GM10266 (cell line): ENCODE data around the gene FGF3.

Source experiments
- DNase-seq: peaks from one replicate; pipeline ENCODE4 v3.0.0; 2012; ENCODE audit errors: extremely low spot score
- CTCF ChIP-seq: IDR thresholded peaks from 2 replicates; pipeline ENCODE4 v1.5.1; 2012; ENCODE audit warnings: mild to moderate bottlenecking, low read depth; ENCODE audit not compliant: control insufficient read depth, insufficient read depth; ENCODE audit errors: missing control alignments

FGF3 gene

DNA sequence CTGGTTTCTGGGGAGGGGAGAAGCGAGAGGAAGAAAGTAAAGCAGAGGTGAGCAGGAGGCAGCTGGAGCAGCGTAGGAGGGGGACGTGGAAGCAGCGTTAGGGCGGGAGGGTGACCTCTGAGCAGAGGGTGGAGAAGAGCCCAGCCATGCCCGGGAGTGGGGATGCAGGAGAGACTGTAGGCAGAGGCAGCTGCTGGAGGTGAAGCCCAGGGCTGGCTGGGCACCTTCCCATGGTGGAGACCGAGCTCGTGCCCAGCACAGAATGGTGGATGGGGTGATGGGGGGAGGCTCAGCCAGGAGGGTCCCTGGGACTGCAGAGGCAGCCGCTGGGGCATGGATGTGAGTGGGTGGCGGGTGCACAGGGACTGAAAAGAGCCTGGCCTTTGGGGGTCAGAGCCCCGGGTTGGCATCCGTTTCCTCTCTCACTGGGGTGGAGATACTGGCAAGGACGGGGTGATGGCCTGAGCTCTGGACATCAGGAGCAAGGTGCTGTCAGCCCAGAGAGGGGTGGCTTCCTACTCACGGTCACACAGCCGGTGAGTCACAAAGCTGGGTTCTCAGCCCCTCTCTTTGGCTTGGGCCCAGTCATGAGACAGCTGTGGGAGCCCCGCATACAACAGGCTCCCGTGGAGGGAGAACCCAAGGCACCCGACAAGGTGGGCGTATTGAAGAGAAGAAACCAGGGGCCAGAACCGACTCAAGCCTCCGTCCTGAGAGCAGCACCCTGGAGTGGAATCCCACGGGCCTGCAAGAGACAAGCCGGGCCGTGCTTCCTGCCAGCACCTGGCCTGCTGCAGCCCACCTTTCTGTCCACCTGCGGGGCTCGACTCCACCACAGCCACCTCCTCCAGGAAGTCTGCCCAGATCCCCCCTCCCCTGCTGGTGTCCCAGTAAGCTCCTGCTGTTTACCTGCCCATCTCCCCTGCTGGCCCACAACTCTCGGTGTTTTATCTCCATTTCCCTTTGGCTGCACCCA, 45.8 kb upstream of the FGF3 start:
- TF ChIP-seq CTCF = no peak
- DNase-seq = no peak

GRCh38 chr11:69863544-69864200, 44.5 kb upstream of the FGF3 start:
- TF ChIP-seq CTCF = no peak
- DNase-seq = no peak

- DNase-seq = no peak
- no peak for TF ChIP-seq CTCF
Measured at GRCh38 chr11:69862797-69863543, 43.8 kb upstream of the FGF3 start.

GRCh38 chr11:69862331-69862771, 43.1 kb upstream of the FGF3 start:
- DNase-seq = no peak
- TF ChIP-seq CTCF = no peak

GRCh38 chr11:69861901-69862300, 42.7 kb upstream of the FGF3 start:
- no peak for TF ChIP-seq CTCF
- no peak for DNase-seq

DNA sequence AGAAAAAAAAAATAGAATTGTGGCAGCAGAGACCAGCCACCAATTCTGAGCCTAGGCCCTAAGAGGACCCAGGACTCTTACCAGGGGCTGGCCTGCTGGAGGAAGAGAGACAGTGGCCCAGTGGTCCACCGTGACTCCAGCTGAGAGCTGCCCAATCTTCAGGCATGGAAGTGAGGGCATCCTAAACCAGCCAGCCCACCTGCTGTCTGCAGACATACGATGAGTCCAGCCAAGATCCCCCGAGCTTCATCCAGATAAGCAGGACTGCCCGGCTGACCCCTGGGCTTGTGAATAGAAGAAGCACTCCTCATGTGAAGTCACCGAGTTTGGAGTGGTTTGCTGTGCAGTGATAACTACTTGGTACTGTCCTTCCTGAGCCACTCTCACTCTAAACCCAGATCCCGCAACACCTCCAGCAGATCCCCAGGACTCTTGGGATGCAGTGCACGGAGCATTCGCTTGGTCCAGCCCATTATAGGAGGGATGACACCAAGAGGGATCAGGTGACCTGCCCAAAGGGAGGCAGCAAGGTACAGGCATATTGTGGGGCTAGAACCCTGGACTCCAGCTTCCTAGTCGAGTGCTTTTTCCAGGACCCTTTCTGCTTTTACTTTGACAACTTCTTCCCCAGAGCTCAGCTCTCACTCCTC, 41.7 kb upstream of the FGF3 start:
- DNase-seq = no peak
- TF ChIP-seq CTCF = no peak
